BLaER1 (cell line): ENCODE measurements around the gene WHRN.

Experiments used
- H3K27ac ChIP-seq: shearing (Covaris generic); formaldehyde crosslinking; 2 replicates; pipeline ENCODE4 v1.8.1; 2022
- H3K27me3 ChIP-seq: shearing (Covaris generic); formaldehyde crosslinking; 2 replicates; pipeline ENCODE4 v1.8.1; 2022
- H3K36me3 ChIP-seq: shearing (Covaris generic); formaldehyde crosslinking; 2 replicates; pipeline ENCODE4 v1.8.1; 2022
- H3K4me1 ChIP-seq: shearing (Covaris generic); formaldehyde crosslinking; 2 replicates; pipeline ENCODE4 v1.8.1; 2022
- H3K4me2 ChIP-seq: shearing (Covaris generic); formaldehyde crosslinking; 2 replicates; pipeline ENCODE4 v1.8.1; 2022
- H3K4me3 ChIP-seq: shearing (Covaris generic); formaldehyde crosslinking; 2 replicates; pipeline ENCODE4 v1.8.1; 2022
- H3K9ac ChIP-seq: shearing (Covaris generic); formaldehyde crosslinking; 2 replicates; pipeline ENCODE4 v1.8.1; 2022
- H3K9me3 ChIP-seq: shearing (Covaris generic); formaldehyde crosslinking; 2 replicates; pipeline ENCODE4 v1.8.1; 2022
- H4K20me1 ChIP-seq: shearing (Covaris generic); formaldehyde crosslinking; 2 replicates; pipeline ENCODE4 v1.8.1; 2022
- Cebpa-rat ChIP-seq: shearing (Covaris generic); IDR thresholded peaks from 2 replicates; pipeline ENCODE4 v1.8.1; 2022

Gene WHRN

GRCh38 chr9:114494776-114495569 is 10.3 kb downstream of the WHRN start:
- Histone ChIP-seq H3K27me3 (no peaks in the 10 kb centered on the region; the same call in 1 of the 2 replicates), H3K4me1 (peaks cover 23% of the 10 kb centered on the region; the same call in 1 of the 2 replicates), H3K9ac (no peak overlapping the region), H3K9me3 (no peaks in the 10 kb centered on the region), H3K4me3 (no peak overlapping the region), H3K4me2 (no peak overlapping the region), H4K20me1 (no peaks in the 10 kb centered on the region), H3K36me3 (no peaks in the 10 kb centered on the region), H3K27ac (no peak overlapping the region)
- no peak for TF ChIP-seq Cebpa-rat

- H3K27ac ChIP-seq, result no peak overlapping the region
- H3K4me2 ChIP-seq, result no peak overlapping the region
- H4K20me1 ChIP-seq, result no peaks in the 10 kb centered on the region
- no peak overlapping the region for H3K4me3 ChIP-seq
- H3K36me3 ChIP-seq, result no peaks in the 10 kb centered on the region
- TF ChIP-seq Cebpa-rat, result no peak
- no peaks in the 10 kb centered on the region for H3K9me3 ChIP-seq
- H3K4me1 ChIP-seq, result peaks cover 14% of the 10 kb centered on the region; the same call in 1 of the 2 replicates
- no peak overlapping the region for H3K9ac ChIP-seq
- no peaks in the 10 kb centered on the region for H3K27me3 ChIP-seq
Measured at GRCh38 chr9:114493521-114494184, 11.6 kb downstream of the WHRN start.

GRCh38 chr9:114492991-114493390 is 12.3 kb downstream of the WHRN start:
- Histone ChIP-seq H3K4me2 (no peak overlapping the region), H3K4me3 (no peak overlapping the region), H3K27ac (no peak overlapping the region), H3K9me3 (no peaks in the 10 kb centered on the region), H3K27me3 (no peaks in the 10 kb centered on the region), H3K9ac (no peak overlapping the region), H3K4me1 (peaks cover 14% of the 10 kb centered on the region; the same call in 1 of the 2 replicates), H3K36me3 (no peaks in the 10 kb centered on the region), H4K20me1 (no peaks in the 10 kb centered on the region)
- TF ChIP-seq Cebpa-rat, result no peak

GRCh38 chr9:114491430-114492003 is 13.8 kb downstream of the WHRN start:
- H3K36me3 ChIP-seq, result no peaks in the 10 kb centered on the region

GRCh38 chr9:114489928-114490327 is 15.3 kb downstream of the WHRN start:
- H3K4me2 ChIP-seq, result no peak overlapping the region
- H3K9ac ChIP-seq, result no peak overlapping the region
- no peak for TF ChIP-seq Cebpa-rat
- H3K27me3 ChIP-seq, result no peaks in the 10 kb centered on the region
- H3K36me3 ChIP-seq, result no peaks in the 10 kb centered on the region
- H4K20me1 ChIP-seq, result no peaks in the 10 kb centered on the region
- no peak overlapping the region for H3K4me3 ChIP-seq
- no peaks in the 10 kb centered on the region for H3K9me3 ChIP-seq
- peaks cover 9% of the 10 kb centered on the region for H3K4me1 ChIP-seq
- no peak overlapping the region for H3K27ac ChIP-seq

More at GRCh38 chr9:114491430-114492003, 13.8 kb downstream of the WHRN start:
- Histone ChIP-seq H3K9me3 (no peaks in the 10 kb centered on the region), H4K20me1 (no peaks in the 10 kb centered on the region), H3K4me3 (no peak overlapping the region), H3K4me1 (peaks cover 8% of the 10 kb centered on the region), H3K27ac (no peak overlapping the region), H3K4me2 (no peak overlapping the region), H3K9ac (no peak overlapping the region), H3K27me3 (no peaks in the 10 kb centered on the region)
- TF ChIP-seq Cebpa-rat, result no peak

- H4K20me1 ChIP-seq, result no peaks in the 10 kb centered on the region
- H3K4me2 ChIP-seq, result no peak overlapping the region
- no peaks in the 10 kb centered on the region for H3K9me3 ChIP-seq
- no peak overlapping the region for H3K9ac ChIP-seq
- TF ChIP-seq Cebpa-rat, result no peak
- H3K4me3 ChIP-seq, result no peak overlapping the region
- H3K36me3 ChIP-seq, result no peaks in the 10 kb centered on the region
- H3K27ac ChIP-seq, result no peak overlapping the region
- peaks cover 11% of the 10 kb centered on the region for H3K4me1 ChIP-seq
- no peaks in the 10 kb centered on the region for H3K27me3 ChIP-seq
Measured at GRCh38 chr9:114488398-114489129, 16.7 kb downstream of the WHRN start.

GRCh38 chr9:114487607-114488300 is 17.5 kb downstream of the WHRN start:
- H4K20me1 ChIP-seq, result no peaks in the 10 kb centered on the region
- no peaks in the 10 kb centered on the region for H3K9me3 ChIP-seq
- no peaks in the 10 kb centered on the region for H3K27me3 ChIP-seq
- H3K4me3 ChIP-seq, result no peak overlapping the region
- no peak overlapping the region for H3K4me2 ChIP-seq
- no peak overlapping the region for H3K27ac ChIP-seq
- no peaks in the 10 kb centered on the region for H3K36me3 ChIP-seq
- peaks cover 11% of the 10 kb centered on the region for H3K4me1 ChIP-seq
- TF ChIP-seq Cebpa-rat, result no peak
- H3K9ac ChIP-seq, result no peak overlapping the region

GRCh38 chr9:114486205-114486963 is 18.9 kb downstream of the WHRN start:
- Histone ChIP-seq H3K4me1 (peaks cover 11% of the 10 kb centered on the region), H3K9me3 (no peaks in the 10 kb centered on the region), H3K27ac (no peak overlapping the region), H3K9ac (no peak overlapping the region), H3K4me3 (no peak overlapping the region), H3K27me3 (no peaks in the 10 kb centered on the region), H3K36me3 (no peaks in the 10 kb centered on the region), H3K4me2 (no peak overlapping the region), H4K20me1 (no peaks in the 10 kb centered on the region)
- no peak for TF ChIP-seq Cebpa-rat
